ENCODE results near the gene GNG12.
A peak's percentile ranks its signal among the peaks of the same experiment; 100 is the strongest.

Gene GNG12

GRCh38 chr1:67675800-67676199, 157.5 kb downstream of the GNG12 start:
- Mint-ChIP-seq H3K27ac (no peak overlapping the region), H3K36me3 (ENCODE audit: low read depth) (no peaks in the 10 kb centered on the region), H3K9me3 (no peaks in the 10 kb centered on the region), H3K4me1 (peaks cover 25% of the 10 kb centered on the region), H3K4me3 (no peak overlapping the region), H3K27me3 (ENCODE audit: low read depth, poor library complexity) (peaks cover 6% of the 10 kb centered on the region)
- DNase-seq: no peak
- no peak for TF ChIP-seq CTCF (IDR thresholded peaks at IDR 0.05)

GRCh38 chr1:67674260-67675011, 158.8 kb downstream of the GNG12 start:
- H3K4me1 Mint-ChIP-seq: peaks cover 25% of the 10 kb centered on the region
- TF ChIP-seq CTCF (IDR thresholded peaks at IDR 0.05): no peak
- H3K4me3 Mint-ChIP-seq: no peak overlapping the region
- H3K27me3 Mint-ChIP-seq (ENCODE audit: low read depth, poor library complexity): peaks cover 6% of the 10 kb centered on the region
- H3K36me3 Mint-ChIP-seq (ENCODE audit: low read depth): no peaks in the 10 kb centered on the region
- peak overlapping the region; percentile 46 for H3K27ac Mint-ChIP-seq
- peak; percentile 29 for DNase-seq
- no peaks in the 10 kb centered on the region for H3K9me3 Mint-ChIP-seq

GRCh38 chr1:67673468-67674201, 159.6 kb downstream of the GNG12 start:
- no peak overlapping the region for H3K4me3 Mint-ChIP-seq
- peaks cover 6% of the 10 kb centered on the region for H3K27me3 Mint-ChIP-seq (ENCODE audit: low read depth, poor library complexity)
- H3K9me3 Mint-ChIP-seq: no peaks in the 10 kb centered on the region
- H3K4me1 Mint-ChIP-seq: peaks cover 25% of the 10 kb centered on the region
- TF ChIP-seq CTCF (IDR thresholded peaks at IDR 0.05): no peak
- no peak for DNase-seq
- no peak overlapping the region for H3K27ac Mint-ChIP-seq
- H3K36me3 Mint-ChIP-seq (ENCODE audit: low read depth): no peaks in the 10 kb centered on the region

GRCh38 chr1:67672260-67672803, 160.9 kb downstream of the GNG12 start:
- no peak for TF ChIP-seq CTCF (IDR thresholded peaks at IDR 0.05)
- Mint-ChIP-seq H3K4me3 (no peak overlapping the region), H3K27me3 (ENCODE audit: low read depth, poor library complexity) (peaks cover 9% of the 10 kb centered on the region), H3K9me3 (no peaks in the 10 kb centered on the region), H3K36me3 (ENCODE audit: low read depth) (no peaks in the 10 kb centered on the region), H3K27ac (no peak overlapping the region), H3K4me1 (peaks cover 25% of the 10 kb centered on the region)
- no peak for DNase-seq

- no peak for DNase-seq
- Mint-ChIP-seq H3K4me3 (no peak overlapping the region), H3K9me3 (no peaks in the 10 kb centered on the region), H3K27ac (no peak overlapping the region), H3K4me1 (no peaks in the 10 kb centered on the region), H3K27me3 (ENCODE audit: low read depth, poor library complexity) (peaks cover 3% of the 10 kb centered on the region), H3K36me3 (ENCODE audit: low read depth) (no peaks in the 10 kb centered on the region)
- no peak for TF ChIP-seq CTCF (IDR thresholded peaks at IDR 0.05)
These were observed 164.6 kb downstream of the GNG12 start for GRCh38 chr1:67668660-67669059.

Measured in nephron progenitor cell (in vitro differentiated cells).